ENCODE measurements around the gene RNF208.

The RNF208 gene

GRCh38 chr9:137176302-137177182 is 45.5 kb downstream of the RNF208 start:
- Histone ChIP-seq H3K4me1 (peaks cover 6% of the 10 kb centered on the region), H3K27me3 (peaks cover 7% of the 10 kb centered on the region; the same call in 1 of the 2 replicates), H3K36me3 (peaks cover 13% of the 10 kb centered on the region), H3K4me3 (ENCODE audit: low read depth, low read length) (no peak overlapping the region), H3K9me3 (no peaks in the 10 kb centered on the region)
- DNase-seq, result peak; percentile 69
- TF ChIP-seq CTCF (IDR thresholded peaks at IDR 0.05; ENCODE audit: low read depth, low read length), result peak; percentile 89

GRCh38 chr9:137175345-137175961 is 46.6 kb downstream of the RNF208 start:
- Histone ChIP-seq H3K27me3 (peaks cover 7% of the 10 kb centered on the region; the same call in 1 of the 2 replicates), H3K36me3 (peaks cover 3% of the 10 kb centered on the region), H3K4me1 (peaks cover 6% of the 10 kb centered on the region), H3K9me3 (no peaks in the 10 kb centered on the region), H3K4me3 (ENCODE audit: low read depth, low read length) (no peak overlapping the region)
- peak; percentile 50 for TF ChIP-seq CTCF (IDR thresholded peaks at IDR 0.05; ENCODE audit: low read depth, low read length)
- DNase-seq, result peak; percentile 63

GRCh38 chr9:137174722-137175293 is 47.2 kb downstream of the RNF208 start:
- H3K4me1 ChIP-seq, result peaks cover 6% of the 10 kb centered on the region

GRCh38 chr9:137173796-137174664 is 48.0 kb downstream of the RNF208 start:
- H3K27me3 ChIP-seq, result peaks cover 22% of the 10 kb centered on the region
- peaks cover 6% of the 10 kb centered on the region for H3K4me1 ChIP-seq
- H3K36me3 ChIP-seq, result no peaks in the 10 kb centered on the region
- no peak for TF ChIP-seq CTCF (IDR thresholded peaks at IDR 0.05; ENCODE audit: low read depth, low read length)
- no peaks in the 10 kb centered on the region for H3K9me3 ChIP-seq
- no peak overlapping the region for H3K4me3 ChIP-seq (ENCODE audit: low read depth, low read length)
- DNase-seq, result no peak

More at GRCh38 chr9:137174722-137175293, 47.2 kb downstream of the RNF208 start:
- Histone ChIP-seq H3K9me3 (no peaks in the 10 kb centered on the region), H3K27me3 (peaks cover 14% of the 10 kb centered on the region), H3K36me3 (no peaks in the 10 kb centered on the region), H3K4me3 (ENCODE audit: low read depth, low read length) (no peak overlapping the region)
- no peak for TF ChIP-seq CTCF (IDR thresholded peaks at IDR 0.05; ENCODE audit: low read depth, low read length)
- DNase-seq, result no peak

- no peak overlapping the region for H3K4me3 ChIP-seq (ENCODE audit: low read depth, low read length)
- no peaks in the 10 kb centered on the region for H3K36me3 ChIP-seq
- no peak for DNase-seq
- H3K9me3 ChIP-seq, result no peaks in the 10 kb centered on the region
- TF ChIP-seq CTCF (IDR thresholded peaks at IDR 0.05; ENCODE audit: low read depth, low read length), result no peak
- H3K4me1 ChIP-seq, result peaks cover 6% of the 10 kb centered on the region
- H3K27me3 ChIP-seq, result peaks cover 29% of the 10 kb centered on the region
Measured at GRCh38 chr9:137172901-137173795, 48.9 kb downstream of the RNF208 start.

All from BE2C (cell line).